Measurements from ENCODE around the gene CUBN.

DNA sequence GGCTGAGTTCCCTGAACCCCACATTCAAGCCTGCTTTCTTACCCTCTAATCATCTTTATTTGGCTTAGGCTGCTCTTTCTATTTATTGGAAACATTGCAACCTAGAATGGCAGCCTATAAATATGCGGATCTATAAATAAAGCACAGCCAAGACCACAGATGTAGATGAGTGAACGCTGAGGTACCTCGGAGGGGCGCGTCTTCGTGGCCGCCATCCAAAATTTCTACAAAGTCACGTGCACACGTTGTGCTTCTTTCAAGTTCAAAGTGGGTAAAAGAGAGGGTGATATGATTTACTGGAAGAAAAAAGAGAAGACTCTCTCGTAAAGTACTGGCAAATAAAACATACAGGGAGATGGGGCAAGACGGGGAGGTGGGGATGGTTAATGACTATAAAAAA, 179.8 kb downstream of the CUBN start:
- TF ChIP-seq, protein P1, sequence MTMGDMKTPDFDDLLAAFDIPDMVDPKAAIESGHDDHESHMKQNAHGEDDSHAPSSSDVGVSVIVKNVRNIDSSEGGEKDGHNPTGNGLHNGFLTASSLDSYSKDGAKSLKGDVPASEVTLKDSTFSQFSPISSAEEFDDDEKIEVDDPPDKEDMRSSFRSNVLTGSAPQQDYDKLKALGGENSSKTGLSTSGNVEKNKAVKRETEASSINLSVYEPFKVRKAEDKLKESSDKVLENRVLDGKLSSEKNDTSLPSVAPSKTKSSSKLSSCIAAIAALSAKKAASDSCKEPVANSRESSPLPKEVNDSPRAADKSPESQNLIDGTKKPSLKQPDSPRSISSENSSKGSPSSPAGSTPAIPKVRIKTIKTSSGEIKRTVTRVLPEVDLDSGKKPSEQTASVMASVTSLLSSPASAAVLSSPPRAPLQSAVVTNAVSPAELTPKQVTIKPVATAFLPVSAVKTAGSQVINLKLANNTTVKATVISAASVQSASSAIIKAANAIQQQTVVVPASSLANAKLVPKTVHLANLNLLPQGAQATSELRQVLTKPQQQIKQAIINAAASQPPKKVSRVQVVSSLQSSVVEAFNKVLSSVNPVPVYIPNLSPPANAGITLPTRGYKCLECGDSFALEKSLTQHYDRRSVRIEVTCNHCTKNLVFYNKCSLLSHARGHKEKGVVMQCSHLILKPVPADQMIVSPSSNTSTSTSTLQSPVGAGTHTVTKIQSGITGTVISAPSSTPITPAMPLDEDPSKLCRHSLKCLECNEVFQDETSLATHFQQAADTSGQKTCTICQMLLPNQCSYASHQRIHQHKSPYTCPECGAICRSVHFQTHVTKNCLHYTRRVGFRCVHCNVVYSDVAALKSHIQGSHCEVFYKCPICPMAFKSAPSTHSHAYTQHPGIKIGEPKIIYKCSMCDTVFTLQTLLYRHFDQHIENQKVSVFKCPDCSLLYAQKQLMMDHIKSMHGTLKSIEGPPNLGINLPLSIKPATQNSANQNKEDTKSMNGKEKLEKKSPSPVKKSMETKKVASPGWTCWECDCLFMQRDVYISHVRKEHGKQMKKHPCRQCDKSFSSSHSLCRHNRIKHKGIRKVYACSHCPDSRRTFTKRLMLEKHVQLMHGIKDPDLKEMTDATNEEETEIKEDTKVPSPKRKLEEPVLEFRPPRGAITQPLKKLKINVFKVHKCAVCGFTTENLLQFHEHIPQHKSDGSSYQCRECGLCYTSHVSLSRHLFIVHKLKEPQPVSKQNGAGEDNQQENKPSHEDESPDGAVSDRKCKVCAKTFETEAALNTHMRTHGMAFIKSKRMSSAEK (CRISPR knock-in tag; IDR thresholded peaks at IDR 0.05; ENCODE audit: borderline replicate concordance): no peak
- TF ChIP-seq CTCF (IDR thresholded peaks at IDR 0.05) (no peak), NR2C2 (CRISPR knock-in tag; IDR thresholded peaks at IDR 0.05) (no peak), GABPB1 (CRISPR knock-in tag; IDR thresholded peaks at IDR 0.05) (no peak), EMX1 (CRISPR knock-in tag; IDR thresholded peaks at IDR 0.05) (no peak), NR3C1 (CRISPR knock-in tag; conservative IDR thresholded peaks at IDR 0.05; ENCODE audit: low read depth) (no peak), ZNF138 (CRISPR knock-in tag; conservative IDR thresholded peaks at IDR 0.05) (no peak), ZNF263 (CRISPR knock-in tag; IDR thresholded peaks at IDR 0.05; ENCODE audit: low read depth) (no peak), CREM (CRISPR knock-in tag; IDR thresholded peaks at IDR 0.05) (no peak)
- TF ChIP-seq, protein P2, sequence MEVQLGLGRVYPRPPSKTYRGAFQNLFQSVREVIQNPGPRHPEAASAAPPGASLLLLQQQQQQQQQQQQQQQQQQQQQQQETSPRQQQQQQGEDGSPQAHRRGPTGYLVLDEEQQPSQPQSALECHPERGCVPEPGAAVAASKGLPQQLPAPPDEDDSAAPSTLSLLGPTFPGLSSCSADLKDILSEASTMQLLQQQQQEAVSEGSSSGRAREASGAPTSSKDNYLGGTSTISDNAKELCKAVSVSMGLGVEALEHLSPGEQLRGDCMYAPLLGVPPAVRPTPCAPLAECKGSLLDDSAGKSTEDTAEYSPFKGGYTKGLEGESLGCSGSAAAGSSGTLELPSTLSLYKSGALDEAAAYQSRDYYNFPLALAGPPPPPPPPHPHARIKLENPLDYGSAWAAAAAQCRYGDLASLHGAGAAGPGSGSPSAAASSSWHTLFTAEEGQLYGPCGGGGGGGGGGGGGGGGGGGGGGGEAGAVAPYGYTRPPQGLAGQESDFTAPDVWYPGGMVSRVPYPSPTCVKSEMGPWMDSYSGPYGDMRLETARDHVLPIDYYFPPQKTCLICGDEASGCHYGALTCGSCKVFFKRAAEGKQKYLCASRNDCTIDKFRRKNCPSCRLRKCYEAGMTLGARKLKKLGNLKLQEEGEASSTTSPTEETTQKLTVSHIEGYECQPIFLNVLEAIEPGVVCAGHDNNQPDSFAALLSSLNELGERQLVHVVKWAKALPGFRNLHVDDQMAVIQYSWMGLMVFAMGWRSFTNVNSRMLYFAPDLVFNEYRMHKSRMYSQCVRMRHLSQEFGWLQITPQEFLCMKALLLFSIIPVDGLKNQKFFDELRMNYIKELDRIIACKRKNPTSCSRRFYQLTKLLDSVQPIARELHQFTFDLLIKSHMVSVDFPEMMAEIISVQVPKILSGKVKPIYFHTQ (CRISPR knock-in tag; IDR thresholded peaks at IDR 0.05): no peak

Measured in WTC11 (cell line).